CD4-positive, alpha-beta memory T cell (primary cell): ENCODE data around the gene KIF22. TPM values are rescaled to one million over a fixed set of nuclear protein-coding genes. Genes with fewer than 3 reads are reported as not detected.

Experiments used
- CTCF ChIA-PET: fragments of 350-600 bp; sonication (Branson Sonifier 250); formaldehyde crosslinking; loops from one replicate; lab custom pipeline; 2021; ENCODE audit warnings: inconsistent platforms; ENCODE audit not compliant: partially characterized antibody; lab: Charles Lee
- POLR2A ChIA-PET: fragments of 350-600 bp; sonication (Branson Sonifier 250); formaldehyde crosslinking; loops from one replicate; lab custom pipeline; 2021; ENCODE audit not compliant: partially characterized antibody; lab: Charles Lee
- DNase-seq, 5 donors: peaks; one replicate each; pipeline versions ENCODE4 v3.0.0 to v3.0.0-alpha.2; 2020 to 2022; ENCODE audit warnings: mixed read lengths in 1 of 5
- H3K27ac ChIP-seq: one replicate; pipeline ENCODE4 v1.7.0; 2013; ENCODE audit warnings: low read depth, low read length
- H3K27me3 ChIP-seq: 2 replicates; pipeline ENCODE4 v1.7.0; 2013; ENCODE audit warnings: mild to moderate bottlenecking, low read length, moderate library complexity; ENCODE audit not compliant: insufficient read depth
- H3K36me3 ChIP-seq: 2 replicates; pipeline ENCODE4 v1.7.0; 2013; ENCODE audit warnings: mild to moderate bottlenecking, low read length, moderate library complexity; ENCODE audit not compliant: insufficient read depth
- H3K4me1 ChIP-seq: 2 replicates; pipeline ENCODE4 v1.7.0; 2013; ENCODE audit warnings: mild to moderate bottlenecking, low read length, moderate library complexity; ENCODE audit not compliant: insufficient read depth
- H3K4me3 ChIP-seq, 2 donors: one replicate each; pipeline ENCODE4 v1.7.0; 2013; ENCODE audit warnings: low read length in 2 of 2, mild to moderate bottlenecking in 1 of 2
- H3K9me3 ChIP-seq, 2 donors: one replicate each; pipeline ENCODE4 v1.7.0; 2013; ENCODE audit warnings: low read length in 2 of 2, control low read depth in 1 of 2; ENCODE audit not compliant: control insufficient read depth in 1 of 2
- H3K27ac Mint-ChIP-seq, 7 donors: one replicate each; pipeline ENCODE4 v1.8.0; 2020 to 2021; ENCODE audit warnings: mixed read lengths in 7 of 7, mild to moderate bottlenecking in 6 of 7, inconsistent platforms in 3 of 7, moderate library complexity in 3 of 7
- H3K27me3 Mint-ChIP-seq, 2 donors: one replicate each; pipeline ENCODE4 v1.8.0; 2020 to 2021; ENCODE audit warnings: mixed read lengths in 2 of 2
- H3K36me3 Mint-ChIP-seq, 2 donors: one replicate each; pipeline ENCODE4 v1.8.0; 2020 to 2021; ENCODE audit warnings: mixed read lengths in 2 of 2, inconsistent platforms in 1 of 2, mild to moderate bottlenecking in 1 of 2
- H3K4me1 Mint-ChIP-seq, 4 donors: one replicate each; pipeline ENCODE4 v1.8.0; 2020 to 2021; ENCODE audit warnings: mixed read lengths in 4 of 4, mild to moderate bottlenecking in 1 of 4
- H3K4me3 Mint-ChIP-seq, 8 donors: one replicate each; pipeline ENCODE4 v1.8.0; 2020 to 2021; ENCODE audit warnings: mixed read lengths in 8 of 8, mild to moderate bottlenecking in 7 of 8, moderate library complexity in 6 of 8, inconsistent platforms in 3 of 8
- H3K9me3 Mint-ChIP-seq, 8 donors: one replicate each; pipeline ENCODE4 v1.8.0; 2020 to 2021; ENCODE audit warnings: mixed read lengths in 8 of 8, mild to moderate bottlenecking in 5 of 8, inconsistent platforms in 3 of 8, moderate library complexity in 1 of 8
- intact Hi-C: fragments of 100-400 bp; cut with micrococcal nuclease; formaldehyde crosslinking; loops from one replicate; pipeline ENCODE4 v1.15.1; 2023
- polyA plus RNA-seq, 2 donors: library from polyadenylated mRNA; unstranded; fragments of 300-500 nt; fragmentation: Illumina TruSeq; gene quantifications; one replicate each; pipeline ENCODE4 v1.2.3, GENCODE V29; 2021
- total RNA-seq, 2 experiments: library from RNA; stranded (reverse); gene quantifications; one replicate each; pipeline ENCODE4 v1.2.3, GENCODE V29; 2021

The KIF22 gene
- total and polyA plus RNA-seq, 4 experiments from 2014 or later, result 35.7 to 98.6 (median 71.8) TPM

- peak; percentile 97 to 99 (median 98) for DNase-seq
- H3K4me1 ChIP-seq, result peaks cover 45% of the 10 kb centered on the region
- peak overlapping the region; percentile 98 to 100 (median 99) for H3K27ac Mint-ChIP-seq
- H3K36me3 ChIP-seq, result peaks cover 13% of the 10 kb centered on the region
- intact Hi-C loops, result loop anchor here (1.0 to 10.0 kb wide), 7 partner anchors 15 to 572 kb away; partner anchors contain the start of genes KIF22 and TMEM219
- H3K4me3 ChIP-seq, result peak overlapping the region; percentile 43 to 95
- no peaks in the 10 kb centered on the region for H3K27me3 Mint-ChIP-seq
- H3K27ac ChIP-seq, result peak overlapping the region; percentile 86
- peaks cover 25 to 53% (median 36%) of the 10 kb centered on the region in 4 donors for H3K4me1 Mint-ChIP-seq
- H3K27me3 ChIP-seq, result no peaks in the 10 kb centered on the region
- CTCF ChIA-PET, result interaction anchor here (1.0 to 4.9 kb wide), 5 partner anchors 11 to 106 kb away, joined by 4 to 53 read pairs (median 18); partner anchors contain the start of genes KIF22 and PAGR1
- H3K4me3 Mint-ChIP-seq, result peak overlapping the region; percentile 99 to 100 (median 100)
- POLR2A ChIA-PET, result interaction anchor here (1.3 to 24.0 kb wide), 13 partner anchors 12 to 168 kb away, joined by 5 to 522 read pairs (median 15); partner anchors contain the start of genes C16orf54, CDIPT, KIF22 and MVP
- no peaks in the 10 kb centered on the region for H3K9me3 ChIP-seq
- peaks cover 0 to 7% (median 0%) of the 10 kb centered on the region in 8 donors for H3K9me3 Mint-ChIP-seq
- peaks cover 20 to 46% of the 10 kb centered on the region in 2 donors for H3K36me3 Mint-ChIP-seq
Measured at GRCh38 chr16:29805232-29806098, 14.9 kb downstream of the KIF22 start.

- Mint-ChIP-seq H3K27me3 (no peaks in the 10 kb centered on the region), H3K9me3 (peaks cover 0 to 7% (median 0%) of the 10 kb centered on the region in 8 donors), H3K36me3 (peaks cover 14 to 43% of the 10 kb centered on the region in 2 donors), H3K4me1 (peaks cover 32 to 59% (median 43%) of the 10 kb centered on the region in 4 donors), H3K4me3 (peak within 1 kb of the TSS; percentile 99 to 100 (median 100)), H3K27ac (peak within 1 kb of the TSS; percentile 99 to 100 (median 99))
- Histone ChIP-seq H3K36me3 (peaks cover 13% of the 10 kb centered on the region), H3K27ac (peak within 1 kb of the TSS; percentile 86), H3K4me1 (peaks cover 52% of the 10 kb centered on the region), H3K9me3 (no peaks in the 10 kb centered on the region), H3K27me3 (no peaks in the 10 kb centered on the region), H3K4me3 (peak within 1 kb of the TSS in 1 of 2 donors; percentile 95)
- intact Hi-C loops, result loop anchor here (5.0 to 10.0 kb wide), 3 partner anchors 156 to 571 kb away; partner anchors contain the start of gene TMEM219
- ChIA-PET CTCF (interaction anchor here (0.6 to 3.1 kb wide), 3 partner anchors 10 to 43 kb away, joined by 3 to 84 read pairs (median 4); partner anchors contain the start of gene PAGR1), POLR2A (interaction anchor here (0.6 to 24.0 kb wide), 16 partner anchors 12 to 259 kb away, joined by 4 to 522 read pairs (median 15); partner anchors contain the start of genes ALDOA, C16orf54, INO80E and KIF22)
- peak in 1 of 5 donors; percentile 72 for DNase-seq
Measured at GRCh38 chr16:29806099-29806579, 15.6 kb downstream of the KIF22 start, which contains the start of gene MAZ. MAZ (plus strand) TSS chr16:29806529; CDS start chr16:29806702, 173 bp downstream.

- Mint-ChIP-seq H3K27me3 (no peaks in the 10 kb centered on the region), H3K4me1 (peaks cover 32 to 66% (median 43%) of the 10 kb centered on the region in 4 donors), H3K36me3 (peaks cover 8 to 39% of the 10 kb centered on the region in 2 donors), H3K4me3 (peak overlapping the region; percentile 91 to 97 (median 94)), H3K9me3 (peaks cover 0 to 7% (median 0%) of the 10 kb centered on the region in 8 donors), H3K27ac (peak overlapping the region; percentile 64 to 100 (median 99))
- Histone ChIP-seq H3K27ac (peak overlapping the region; percentile 80), H3K36me3 (peaks cover 13% of the 10 kb centered on the region), H3K27me3 (no peaks in the 10 kb centered on the region), H3K4me3 (peak overlapping the region in 1 of 2 donors; percentile 70), H3K4me1 (peaks cover 53% of the 10 kb centered on the region), H3K9me3 (no peaks in the 10 kb centered on the region)
- DNase-seq, result peak; percentile 36 to 64 (median 46)
- intact Hi-C loops, result loop anchor here (1.0 to 10.0 kb wide), 6 partner anchors 9 to 570 kb away; partner anchors contain the start of genes PAGR1 and TMEM219
- POLR2A ChIA-PET, result interaction anchor here (0.6 to 24.0 kb wide), 28 partner anchors 13 to 1096 kb away, joined by 3 to 522 read pairs (median 11); partner anchors contain the start of genes ALDOA, ASPHD1, C16orf54 and CDIPT
- CTCF ChIA-PET, result interaction anchor here (0.5 to 3.1 kb wide), 18 partner anchors 9 to 211 kb away, joined by 3 to 84 read pairs (median 6); partner anchors contain the start of genes KIF22, MVP, PAGR1 and TAOK2
Measured at GRCh38 chr16:29806641-29807425, 16.3 kb downstream of the KIF22 start.

- peak overlapping the region; percentile 98 to 100 (median 99) for H3K27ac Mint-ChIP-seq
- no peaks in the 10 kb centered on the region for H3K27me3 Mint-ChIP-seq
- Histone ChIP-seq H3K9me3 (no peaks in the 10 kb centered on the region), H3K4me3 (peak overlapping the region; percentile 25 to 70), H3K4me1 (peaks cover 58% of the 10 kb centered on the region), H3K36me3 (peaks cover 13% of the 10 kb centered on the region), H3K27ac (peak overlapping the region; percentile 80), H3K27me3 (no peaks in the 10 kb centered on the region)
- peaks cover 0 to 7% (median 0%) of the 10 kb centered on the region in 8 donors for H3K9me3 Mint-ChIP-seq
- peak; percentile 88 to 94 (median 90) for DNase-seq
- peaks cover 32 to 74% (median 45%) of the 10 kb centered on the region in 4 donors for H3K4me1 Mint-ChIP-seq
- ChIA-PET POLR2A (interaction anchor here (0.6 to 24.0 kb wide), 36 partner anchors 14 to 1095 kb away, joined by 3 to 522 read pairs (median 6); partner anchors contain the start of genes ALDOA, ASPHD1, C16orf54 and CDIPT), CTCF (interaction anchor here (0.5 to 3.1 kb wide), 23 partner anchors 8 to 211 kb away, joined by 3 to 84 read pairs (median 5); partner anchors contain the start of genes CDIPT, KIF22, MVP and PAGR1)
- H3K36me3 Mint-ChIP-seq, result peaks cover 8 to 35% of the 10 kb centered on the region in 2 donors
- peak overlapping the region; percentile 91 to 97 (median 94) for H3K4me3 Mint-ChIP-seq
- intact Hi-C loops, result loop anchor here (1.0 to 10.0 kb wide), 6 partner anchors 9 to 570 kb away; partner anchors contain the start of genes PAGR1 and TMEM219
Measured at GRCh38 chr16:29807426-29808218, 17.1 kb downstream of the KIF22 start.

- Mint-ChIP-seq H3K4me1 (peaks cover 32 to 77% (median 47%) of the 10 kb centered on the region in 4 donors), H3K4me3 (peak overlapping the region; percentile 91 to 97 (median 94)), H3K36me3 (peaks cover 8 to 32% of the 10 kb centered on the region in 2 donors), H3K27me3 (no peaks in the 10 kb centered on the region), H3K9me3 (peaks cover 0 to 7% (median 0%) of the 10 kb centered on the region in 8 donors), H3K27ac (peak overlapping the region; percentile 98 to 100 (median 99))
- DNase-seq, result peak in 2 of 5 donors; percentile 22 to 73
- Histone ChIP-seq H3K4me1 (peaks cover 62% of the 10 kb centered on the region), H3K27me3 (no peaks in the 10 kb centered on the region), H3K27ac (peak overlapping the region; percentile 80), H3K9me3 (no peaks in the 10 kb centered on the region), H3K4me3 (peak overlapping the region; percentile 25 to 70), H3K36me3 (peaks cover 9% of the 10 kb centered on the region)
- ChIA-PET POLR2A (interaction anchor here (0.6 to 24.0 kb wide), 33 partner anchors 14 to 824 kb away, joined by 3 to 522 read pairs (median 9); partner anchors contain the start of genes ALDOA, ASPHD1, C16orf54 and CDIPT), CTCF (interaction anchor here (0.9 to 3.1 kb wide), 20 partner anchors 8 to 201 kb away, joined by 3 to 84 read pairs (median 4); partner anchors contain the start of genes CDIPT, KIF22, MVP and PAGR1)
- intact Hi-C loops, result loop anchor here (5.0 to 10.0 kb wide), 3 partner anchors 154 to 569 kb away; partner anchors contain the start of gene TMEM219
Measured at GRCh38 chr16:29808219-29808900, 17.8 kb downstream of the KIF22 start.
